VCaP (cell line): ENCODE data around the gene RNU6-1.
A peak's percentile ranks its signal among the peaks of the same experiment; 100 is the strongest.

Experiments
- H3K27ac ChIP-seq: fragments of 450-650 bp; 2 replicates; pipeline ENCODE4 v1.5.1; 2017
- TF ChIP-seq, protein P1 (sequence below): fragments of 450-650 bp; conservative IDR thresholded peaks from 2 replicates; pipeline ENCODE4 v1.5.1; 2017; ENCODE audit warnings: mild to moderate bottlenecking, moderate library complexity

The RNU6-1 gene

DNA sequence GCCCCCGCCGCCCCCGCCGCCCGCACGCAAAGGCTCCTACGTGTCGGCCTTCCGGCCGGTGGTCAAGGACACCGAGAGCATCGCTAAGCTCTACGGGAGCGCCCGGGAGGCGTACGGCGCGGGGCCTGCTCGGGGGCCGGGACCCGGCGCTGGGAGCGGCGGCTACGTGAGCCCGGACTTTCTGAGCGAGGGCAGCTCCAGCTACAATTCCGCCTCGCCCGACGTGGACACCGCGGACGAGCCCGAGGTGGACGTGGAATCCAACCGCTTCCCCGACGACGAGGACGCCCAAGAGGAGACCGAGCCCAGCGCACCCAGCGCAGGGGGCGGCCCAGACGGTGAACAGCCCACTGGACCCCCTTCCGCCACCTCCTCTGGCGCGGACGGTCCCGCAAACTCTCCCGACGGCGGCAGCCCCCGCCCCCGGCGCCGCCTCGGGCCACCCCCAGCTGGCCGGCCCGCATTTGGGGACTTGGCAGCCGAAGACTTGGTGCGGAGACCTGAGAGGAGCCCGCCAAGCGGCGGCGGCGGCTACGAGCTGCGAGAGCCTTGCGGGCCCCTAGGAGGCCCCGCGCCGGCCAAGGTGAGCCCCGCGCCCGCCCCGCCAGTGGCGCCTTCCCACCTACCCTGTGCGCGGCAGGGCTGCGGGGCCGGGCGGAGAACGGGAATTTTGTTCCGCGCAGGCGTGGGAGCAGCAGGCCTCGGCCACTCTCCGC, 12.1 kb downstream of the RNU6-1 start:
- no peak overlapping the region for H3K27ac ChIP-seq
- TF ChIP-seq, protein P1, sequence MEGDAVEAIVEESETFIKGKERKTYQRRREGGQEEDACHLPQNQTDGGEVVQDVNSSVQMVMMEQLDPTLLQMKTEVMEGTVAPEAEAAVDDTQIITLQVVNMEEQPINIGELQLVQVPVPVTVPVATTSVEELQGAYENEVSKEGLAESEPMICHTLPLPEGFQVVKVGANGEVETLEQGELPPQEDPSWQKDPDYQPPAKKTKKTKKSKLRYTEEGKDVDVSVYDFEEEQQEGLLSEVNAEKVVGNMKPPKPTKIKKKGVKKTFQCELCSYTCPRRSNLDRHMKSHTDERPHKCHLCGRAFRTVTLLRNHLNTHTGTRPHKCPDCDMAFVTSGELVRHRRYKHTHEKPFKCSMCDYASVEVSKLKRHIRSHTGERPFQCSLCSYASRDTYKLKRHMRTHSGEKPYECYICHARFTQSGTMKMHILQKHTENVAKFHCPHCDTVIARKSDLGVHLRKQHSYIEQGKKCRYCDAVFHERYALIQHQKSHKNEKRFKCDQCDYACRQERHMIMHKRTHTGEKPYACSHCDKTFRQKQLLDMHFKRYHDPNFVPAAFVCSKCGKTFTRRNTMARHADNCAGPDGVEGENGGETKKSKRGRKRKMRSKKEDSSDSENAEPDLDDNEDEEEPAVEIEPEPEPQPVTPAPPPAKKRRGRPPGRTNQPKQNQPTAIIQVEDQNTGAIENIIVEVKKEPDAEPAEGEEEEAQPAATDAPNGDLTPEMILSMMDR, result no peak

DNA sequence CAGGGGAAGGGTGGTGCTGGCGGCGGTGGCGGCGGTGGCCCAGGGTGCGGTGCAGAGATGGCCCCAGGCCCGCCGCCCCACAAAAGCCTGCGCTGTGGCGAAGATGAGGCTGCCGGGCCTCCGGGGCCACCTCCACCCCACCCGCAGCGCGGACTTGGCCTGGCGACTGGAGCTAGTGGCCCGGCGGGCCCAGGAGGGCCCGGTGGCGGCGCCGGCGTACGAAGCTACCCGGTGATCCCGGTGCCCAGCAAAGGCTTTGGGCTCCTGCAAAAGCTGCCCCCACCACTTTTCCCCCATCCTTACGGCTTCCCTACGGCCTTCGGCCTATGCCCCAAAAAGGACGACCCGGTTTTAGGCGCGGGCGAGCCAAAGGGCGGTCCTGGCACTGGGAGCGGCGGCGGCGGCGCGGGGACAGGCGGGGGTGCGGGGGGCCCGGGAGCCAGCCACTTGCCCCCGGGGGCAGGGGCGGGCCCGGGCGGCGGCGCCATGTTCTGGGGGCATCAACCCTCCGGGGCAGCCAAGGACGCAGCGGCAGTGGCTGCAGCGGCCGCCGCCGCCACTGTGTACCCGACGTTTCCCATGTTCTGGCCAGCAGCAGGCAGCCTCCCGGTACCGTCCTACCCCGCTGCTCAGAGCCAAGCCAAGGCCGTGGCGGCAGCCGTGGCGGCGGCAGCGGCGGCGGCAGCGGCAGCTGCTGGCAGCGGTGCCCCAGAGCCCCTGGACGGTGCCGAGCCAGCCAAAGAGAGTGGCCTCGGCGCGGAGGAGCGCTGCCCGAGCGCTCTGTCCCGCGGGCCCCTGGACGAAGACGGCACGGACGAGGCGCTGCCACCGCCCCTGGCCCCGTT, 12.9 kb downstream of the RNU6-1 start:
- TF ChIP-seq, protein P1, result no peak
- H3K27ac ChIP-seq, result no peak overlapping the region

DNA sequence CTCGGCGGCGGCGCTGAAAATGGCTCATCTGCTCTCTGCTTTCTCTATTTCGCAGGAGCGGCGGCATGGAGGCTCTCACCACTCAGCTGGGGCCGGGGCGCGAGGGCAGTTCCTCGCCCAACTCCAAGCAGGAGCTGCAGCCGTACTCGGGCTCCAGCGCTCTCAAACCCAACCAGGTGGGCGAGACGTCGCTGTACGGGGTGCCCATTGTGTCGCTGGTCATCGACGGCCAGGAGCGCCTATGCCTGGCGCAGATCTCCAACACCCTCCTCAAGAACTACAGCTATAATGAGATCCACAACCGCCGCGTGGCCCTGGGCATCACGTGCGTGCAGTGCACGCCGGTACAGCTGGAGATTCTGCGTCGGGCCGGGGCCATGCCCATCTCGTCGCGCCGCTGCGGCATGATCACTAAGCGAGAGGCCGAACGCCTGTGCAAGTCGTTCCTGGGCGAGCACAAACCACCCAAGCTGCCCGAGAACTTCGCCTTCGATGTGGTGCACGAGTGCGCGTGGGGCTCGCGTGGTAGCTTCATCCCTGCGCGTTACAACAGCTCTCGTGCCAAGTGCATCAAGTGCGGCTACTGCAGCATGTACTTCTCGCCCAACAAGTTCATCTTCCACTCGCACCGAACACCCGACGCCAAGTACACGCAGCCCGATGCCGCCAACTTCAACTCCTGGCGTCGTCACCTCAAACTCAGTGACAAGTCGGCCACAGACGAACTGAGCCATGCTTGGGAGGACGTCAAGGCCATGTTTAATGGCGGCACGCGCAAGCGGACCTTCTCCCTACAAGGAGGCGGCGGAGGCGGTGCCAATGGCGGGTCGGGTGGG, 13.7 kb downstream of the RNU6-1 start:
- TF ChIP-seq, protein P1, result no peak
- H3K27ac ChIP-seq, result no peak overlapping the region

DNA sequence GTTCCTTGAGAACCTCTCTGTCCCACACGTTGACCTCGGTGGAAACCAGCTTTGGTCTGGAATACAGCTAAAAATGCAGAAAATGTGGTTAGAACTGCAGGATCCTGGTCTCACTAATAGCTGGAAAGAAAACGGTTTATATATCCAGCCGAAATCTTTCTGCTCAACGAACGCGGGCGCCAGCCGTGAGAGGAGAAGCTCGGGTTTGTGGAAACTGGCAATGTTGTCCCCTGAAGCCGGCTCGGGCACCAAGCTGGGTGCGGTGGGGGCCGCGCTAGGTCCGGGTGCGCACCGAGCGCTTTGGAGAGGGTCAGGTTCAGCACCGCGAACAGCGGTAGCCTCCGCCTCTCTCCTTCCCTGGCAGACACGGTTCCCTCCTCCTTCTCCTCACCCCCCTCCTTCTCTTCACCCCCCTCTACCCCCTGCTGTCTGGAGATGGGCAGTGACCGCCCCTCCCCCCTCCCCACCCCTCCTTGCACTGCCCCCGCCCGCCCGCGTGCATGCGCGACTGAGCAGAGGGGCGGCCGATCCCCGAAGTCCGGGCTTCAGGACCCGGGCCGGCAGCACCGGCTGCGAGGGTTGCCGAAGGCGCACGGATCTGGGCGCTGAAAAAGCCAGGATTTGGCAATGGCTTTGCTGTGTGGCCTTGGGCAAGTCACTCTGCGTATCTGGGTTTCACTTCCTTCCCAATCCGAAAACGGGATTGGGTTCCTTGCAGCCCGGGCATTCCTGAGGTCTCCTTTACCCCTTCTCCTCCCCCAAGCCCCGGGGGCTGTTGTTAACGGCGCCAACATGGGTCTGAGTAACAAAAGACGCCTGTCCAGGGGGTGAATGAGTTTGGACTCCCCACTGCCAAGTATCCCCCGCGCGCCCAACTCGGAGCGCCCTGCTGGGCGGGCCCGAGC, 14.6 kb downstream of the RNU6-1 start, which contains the start of gene SKOR1:
Gene SKOR1, plus strand, starts transcription at position 534 of the 905 bp plus-strand sequence. Its CDS starts 94 bp downstream, at position 628.
- no peak within 1 kb of the TSS; the same call in 1 of the 2 replicates for H3K27ac ChIP-seq
- TF ChIP-seq, protein P1, result no peak

DNA sequence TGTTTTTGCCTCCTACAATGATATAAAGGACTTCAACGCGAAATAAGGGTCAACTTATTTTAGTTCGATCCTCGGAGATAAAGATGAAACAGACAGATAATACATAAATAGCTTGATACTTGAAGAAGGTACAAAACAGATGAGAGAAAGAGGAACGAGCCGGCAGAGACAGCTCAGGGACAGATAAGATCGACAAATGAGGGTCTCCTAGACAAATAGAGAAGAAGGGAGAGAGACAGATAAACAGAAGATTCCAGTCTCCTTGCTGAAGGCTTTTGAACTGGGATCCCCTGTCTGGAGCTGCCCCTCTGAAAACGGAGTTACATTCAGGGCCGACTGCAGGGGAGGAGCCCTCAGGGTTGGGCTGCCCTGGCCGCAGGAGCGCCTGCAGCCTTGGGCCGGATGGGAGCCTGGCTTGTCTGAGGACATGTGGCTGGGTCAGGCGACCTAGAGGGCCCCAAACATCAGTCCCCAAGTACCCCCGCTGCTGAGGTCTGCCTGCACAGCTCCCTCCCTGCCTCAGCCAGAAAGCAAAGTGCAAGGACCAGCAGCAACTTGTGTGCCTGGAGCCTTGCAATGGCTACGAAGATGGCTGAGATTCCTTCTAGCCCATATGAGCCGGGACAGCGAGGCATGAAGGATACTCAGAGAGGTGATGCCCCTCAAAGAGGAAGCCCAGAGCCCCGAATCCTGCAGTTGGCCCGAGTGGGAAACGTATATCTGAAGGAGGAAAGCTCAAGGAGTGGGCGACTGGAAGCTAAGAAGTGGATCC, 15.5 kb downstream of the RNU6-1 start:
- TF ChIP-seq, protein P1, result no peak
- H3K27ac ChIP-seq, result peak overlapping the region; percentile 43; the same call in 1 of the 2 replicates
